Measurements from ENCODE around the gene ZNF274.

DNA sequence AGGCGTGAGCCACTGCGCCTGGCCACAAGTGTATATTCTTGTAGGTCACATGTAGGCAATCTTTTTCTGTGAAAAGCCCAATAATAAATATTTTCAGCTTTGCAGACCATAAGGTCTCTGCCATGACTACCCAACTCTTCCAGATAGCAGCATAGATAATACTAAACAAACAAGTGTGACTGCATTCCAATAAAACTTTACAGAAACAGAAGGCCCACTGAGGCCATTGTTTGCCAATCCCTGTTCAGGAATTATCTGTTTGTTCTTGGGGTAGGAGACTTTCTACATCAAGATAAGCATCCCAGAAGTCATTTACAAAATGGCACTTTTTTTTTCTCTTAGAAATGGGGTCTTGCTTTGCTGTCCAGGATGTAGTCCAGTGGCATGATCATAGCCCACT is 29.5 kb upstream of the ZNF274 start:
- TF ChIP-seq, protein P1, sequence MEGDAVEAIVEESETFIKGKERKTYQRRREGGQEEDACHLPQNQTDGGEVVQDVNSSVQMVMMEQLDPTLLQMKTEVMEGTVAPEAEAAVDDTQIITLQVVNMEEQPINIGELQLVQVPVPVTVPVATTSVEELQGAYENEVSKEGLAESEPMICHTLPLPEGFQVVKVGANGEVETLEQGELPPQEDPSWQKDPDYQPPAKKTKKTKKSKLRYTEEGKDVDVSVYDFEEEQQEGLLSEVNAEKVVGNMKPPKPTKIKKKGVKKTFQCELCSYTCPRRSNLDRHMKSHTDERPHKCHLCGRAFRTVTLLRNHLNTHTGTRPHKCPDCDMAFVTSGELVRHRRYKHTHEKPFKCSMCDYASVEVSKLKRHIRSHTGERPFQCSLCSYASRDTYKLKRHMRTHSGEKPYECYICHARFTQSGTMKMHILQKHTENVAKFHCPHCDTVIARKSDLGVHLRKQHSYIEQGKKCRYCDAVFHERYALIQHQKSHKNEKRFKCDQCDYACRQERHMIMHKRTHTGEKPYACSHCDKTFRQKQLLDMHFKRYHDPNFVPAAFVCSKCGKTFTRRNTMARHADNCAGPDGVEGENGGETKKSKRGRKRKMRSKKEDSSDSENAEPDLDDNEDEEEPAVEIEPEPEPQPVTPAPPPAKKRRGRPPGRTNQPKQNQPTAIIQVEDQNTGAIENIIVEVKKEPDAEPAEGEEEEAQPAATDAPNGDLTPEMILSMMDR (IDR thresholded peaks at IDR 0.05), result no peak
- TF ChIP-seq POLR2A (IDR thresholded peaks at IDR 0.05), result no peak
- no peak for TF ChIP-seq POLR2AphosphoS5 (IDR thresholded peaks at IDR 0.05)
- no peak for TF ChIP-seq EP300 (IDR thresholded peaks at IDR 0.05)
